ENCODE measurements around the gene CCDC34.

DNA sequence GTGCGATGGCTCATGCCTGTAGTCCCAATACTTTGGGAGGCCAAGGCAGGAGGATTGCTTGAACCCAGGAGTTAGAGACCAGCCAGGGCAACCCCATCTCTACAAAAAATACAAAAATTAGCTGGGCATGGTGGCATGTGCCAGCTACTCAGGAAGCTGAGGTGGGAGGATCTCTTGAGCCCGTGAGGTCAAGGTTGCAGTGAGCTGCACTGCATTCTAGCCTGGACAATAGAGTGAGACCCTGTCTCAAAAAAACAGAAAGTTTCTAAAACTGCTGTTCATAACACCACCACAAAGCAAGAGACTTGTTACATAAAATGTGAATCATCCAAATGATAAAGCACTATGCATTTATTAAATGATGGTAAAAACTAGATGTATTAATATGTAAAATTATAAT lies 40.2 kb upstream of the CCDC34 start:
- TF ChIP-seq, protein P1, sequence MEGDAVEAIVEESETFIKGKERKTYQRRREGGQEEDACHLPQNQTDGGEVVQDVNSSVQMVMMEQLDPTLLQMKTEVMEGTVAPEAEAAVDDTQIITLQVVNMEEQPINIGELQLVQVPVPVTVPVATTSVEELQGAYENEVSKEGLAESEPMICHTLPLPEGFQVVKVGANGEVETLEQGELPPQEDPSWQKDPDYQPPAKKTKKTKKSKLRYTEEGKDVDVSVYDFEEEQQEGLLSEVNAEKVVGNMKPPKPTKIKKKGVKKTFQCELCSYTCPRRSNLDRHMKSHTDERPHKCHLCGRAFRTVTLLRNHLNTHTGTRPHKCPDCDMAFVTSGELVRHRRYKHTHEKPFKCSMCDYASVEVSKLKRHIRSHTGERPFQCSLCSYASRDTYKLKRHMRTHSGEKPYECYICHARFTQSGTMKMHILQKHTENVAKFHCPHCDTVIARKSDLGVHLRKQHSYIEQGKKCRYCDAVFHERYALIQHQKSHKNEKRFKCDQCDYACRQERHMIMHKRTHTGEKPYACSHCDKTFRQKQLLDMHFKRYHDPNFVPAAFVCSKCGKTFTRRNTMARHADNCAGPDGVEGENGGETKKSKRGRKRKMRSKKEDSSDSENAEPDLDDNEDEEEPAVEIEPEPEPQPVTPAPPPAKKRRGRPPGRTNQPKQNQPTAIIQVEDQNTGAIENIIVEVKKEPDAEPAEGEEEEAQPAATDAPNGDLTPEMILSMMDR (conservative IDR thresholded peaks at IDR 0.05; ENCODE audit: low read depth, low read length), result no peak
- TF ChIP-seq POLR2A (IDR thresholded peaks at IDR 0.05; ENCODE audit: low read depth, low read length) (no peak), RFX5 (IDR thresholded peaks at IDR 0.05; ENCODE audit: low read depth, low read length) (no peak), SMC3 (IDR thresholded peaks at IDR 0.05; ENCODE audit: low read depth, low read length) (no peak)

All from IMR-90 (cell line).